Lower lobe of right lung (tissue), 2 donors: ENCODE results near the gene UFD1. TPM values are rescaled to one million over a fixed set of nuclear protein-coding genes. Genes with fewer than 3 reads are reported as not detected.

Source experiments
- ATAC-seq, 2 donors: fragments of 200-7000 bp; cut with Tn5 transposase; one replicate each; pipeline ENCODE4 v1.9.1; 2020 to 2022; ENCODE audit warnings: mild to moderate bottlenecking in 2 of 2, moderate library complexity in 2 of 2
- DNase-seq: peaks from one replicate; pipeline ENCODE4 v3.0.0-alpha.2; 2020
- H3K27ac ChIP-seq: fragments of 200-600 bp; one replicate; pipeline ENCODE4 v1.8.0; 2022
- H3K27me3 ChIP-seq: fragments of 200-600 bp; one replicate; pipeline ENCODE4 v1.8.0; 2022; ENCODE audit warnings: low read depth
- H3K36me3 ChIP-seq: fragments of 200-600 bp; one replicate; pipeline ENCODE4 v1.8.0; 2022; ENCODE audit warnings: mild to moderate bottlenecking
- H3K4me1 ChIP-seq: fragments of 200-600 bp; one replicate; pipeline ENCODE4 v1.8.0; 2022
- H3K4me3 ChIP-seq: fragments of 200-600 bp; one replicate; pipeline ENCODE4 v1.8.0; 2022; ENCODE audit warnings: mild to moderate bottlenecking
- H3K9me3 ChIP-seq: fragments of 200-600 bp; one replicate; pipeline ENCODE4 v1.8.0; 2022
- CTCF ChIP-seq: fragments of 200-600 bp; IDR thresholded peaks from one replicate; pipeline ENCODE4 v1.8.0; 2022; ENCODE audit warnings: antibody characterized with exemption, mild to moderate bottlenecking
- intact Hi-C: fragments of 100-400 bp; cut with DNase I; formaldehyde crosslinking; loops from one replicate; pipeline ENCODE4 v1.11.0; 2022
- long read RNA-seq: library from polyadenylated mRNA; unstranded; transcript quantifications from one replicate; pipeline ENCODE4 v2.0.0, GENCODE V29; 2021
- total RNA-seq: library from RNA; stranded (reverse); fragmentation: NEBNext Ultra II Directional; extraction: Animal tissue kit (Norgen Biotek cat#: 25700); gene quantifications from one replicate; pipeline ENCODE4 v1.2.1, GENCODE V29; 2021
- donor health status: DM: no; HTN: yes; CAD: no; lungs with severe emphysema.

UFD1 gene
- total RNA-seq = 36.7 TPM
- long read RNA-seq, transcript UFD1-201 (12 exons, 1,814 nt) = major isoform, 74 of 97 reads
- long read RNA-seq, partial matches to known transcripts = 2 of 97 reads
- long read RNA-seq, other reads (novel, unspliced or antisense) = 20 of 97 reads

GRCh38 chr22:19478901-19479354 is at the start of gene UFD1:
Gene UFD1 (minus strand): TSS chr22:19479193. CDS start chr22:19479085, 108 bp downstream.
- intact Hi-C loops = no loop called here
- no peak for TF ChIP-seq CTCF
- Histone ChIP-seq H3K9me3 (no peaks in the 10 kb centered on the region), H3K27ac (peak within 1 kb of the TSS; percentile 99), H3K36me3 (peaks cover 17% of the 10 kb centered on the region), H3K27me3 (no peaks in the 10 kb centered on the region), H3K4me1 (peaks cover 28% of the 10 kb centered on the region), H3K4me3 (peak within 1 kb of the TSS; percentile 98)
- ATAC-seq (peak; percentile 85 to 89), DNase-seq (peak; percentile 88)

GRCh38 chr22:19527861-19528417 is 48.9 kb upstream of the UFD1 start:
- no peaks in the 10 kb centered on the region for H3K36me3 ChIP-seq
- H3K27me3 ChIP-seq = peaks cover 43% of the 10 kb centered on the region
- ATAC-seq = no peak
- intact Hi-C loops = no loop called here
- no peak for DNase-seq
- no peak overlapping the region for H3K4me3 ChIP-seq
- peaks cover 27% of the 10 kb centered on the region for H3K4me1 ChIP-seq
- no peak for TF ChIP-seq CTCF
- no peak overlapping the region for H3K27ac ChIP-seq
- no peaks in the 10 kb centered on the region for H3K9me3 ChIP-seq

GRCh38 chr22:19527321-19527721 is 48.3 kb upstream of the UFD1 start:
- no peak overlapping the region for H3K27ac ChIP-seq
- H3K4me1 ChIP-seq = peaks cover 27% of the 10 kb centered on the region
- H3K36me3 ChIP-seq = no peaks in the 10 kb centered on the region
- H3K27me3 ChIP-seq = peaks cover 46% of the 10 kb centered on the region
- no peak for TF ChIP-seq CTCF
- ATAC-seq (no peak), DNase-seq (no peak)
- intact Hi-C loops = no loop called here
- H3K9me3 ChIP-seq = no peaks in the 10 kb centered on the region
- H3K4me3 ChIP-seq = no peak overlapping the region

GRCh38 chr22:19526702-19527111 is 47.7 kb upstream of the UFD1 start:
- H3K36me3 ChIP-seq = no peaks in the 10 kb centered on the region
- intact Hi-C loops = no loop called here
- H3K27me3 ChIP-seq = peaks cover 52% of the 10 kb centered on the region
- H3K27ac ChIP-seq = peak overlapping the region; percentile 91
- no peak for TF ChIP-seq CTCF
- DNase-seq (no peak), ATAC-seq (no peak)
- H3K9me3 ChIP-seq = no peaks in the 10 kb centered on the region
- no peak overlapping the region for H3K4me3 ChIP-seq
- H3K4me1 ChIP-seq = peaks cover 27% of the 10 kb centered on the region

- Histone ChIP-seq H3K4me1 (peaks cover 27% of the 10 kb centered on the region), H3K4me3 (no peak overlapping the region), H3K36me3 (no peaks in the 10 kb centered on the region), H3K9me3 (no peaks in the 10 kb centered on the region), H3K27me3 (peaks cover 52% of the 10 kb centered on the region), H3K27ac (peak overlapping the region; percentile 91)
- no peak for DNase-seq
- no peak for TF ChIP-seq CTCF
- intact Hi-C loops = no loop called here
- ATAC-seq = no peak
Measured at GRCh38 chr22:19526076-19526701, 47.2 kb upstream of the UFD1 start.
